IMR-90 (cell line): ENCODE data around the gene CRB1. TPM values are rescaled to one million over a fixed set of nuclear protein-coding genes. Genes with fewer than 3 reads are reported as not detected.
A peak's percentile ranks its signal among the peaks of the same experiment; 100 is the strongest.

Source experiments
- ATAC-seq: fragments of 200-7000 bp; cut with Tn5 transposase; 2 replicates; pipeline ENCODE4 v1.9.1; 2020; ENCODE audit warnings: low read depth, mild to moderate bottlenecking, moderate library complexity
- BruUV-seq: library from RNA; stranded (reverse); fragments of 400-500 nt; replicated peaks from 2 replicates; lab custom pipeline; 2021; lab: Mats Ljungman, UMichigan
- CTCF ChIA-PET: fragments of 300-600 bp; formaldehyde crosslinking; extraction: SDS; loops from one replicate; lab custom pipeline; 2021; ENCODE audit warnings: antibody characterized with exemption; lab: Yijun Ruan, JAX
- POLR2A ChIA-PET: fragments of 300-600 bp; sonication (Branson Sonifier 250); formaldehyde crosslinking; loops from one replicate; lab custom pipeline; 2022; ENCODE audit warnings: antibody characterized with exemption; ENCODE audit not compliant: unreplicated experiment; lab: Charles Lee
- DNase-seq: peaks from one replicate; pipeline ENCODE4 v3.0.0; 2013
- H2AFZ ChIP-seq: replicated peaks from 2 replicates; pipeline ENCODE3; 2013; ENCODE audit warnings: low read length, mild to moderate bottlenecking; ENCODE audit not compliant: poor library complexity
- H2AK5ac ChIP-seq: 2 replicates; pipeline ENCODE4 v1.6.1; 2013; ENCODE audit warnings: low read depth, low read length, inconsistent platforms
- H2AK9ac ChIP-seq: replicated peaks from 2 replicates; pipeline ENCODE3; 2013; ENCODE audit warnings: mild to moderate bottlenecking, low read depth, low read length, moderate library complexity; ENCODE audit not compliant: poor library complexity
- H2BK120ac ChIP-seq: 2 replicates; pipeline ENCODE4 v1.6.1; 2013; ENCODE audit warnings: low read depth, low read length, inconsistent platforms
- H2BK15ac ChIP-seq: 3 replicates; pipeline ENCODE4 v1.6.1; 2013; ENCODE audit warnings: low read depth, low read length, inconsistent platforms
- H2BK20ac ChIP-seq: 2 replicates; pipeline ENCODE4 v1.6.1; 2013; ENCODE audit warnings: low read depth, mild to moderate bottlenecking, inconsistent platforms, low read length, moderate library complexity
- H2BK5ac ChIP-seq: 2 replicates; pipeline ENCODE4 v1.6.1; 2013; ENCODE audit warnings: mild to moderate bottlenecking, low read depth, low read length, inconsistent platforms; ENCODE audit not compliant: poor library complexity, severe bottlenecking
- H3K14ac ChIP-seq: replicated peaks from 2 replicates; pipeline ENCODE4 v1.6.1; 2013; ENCODE audit warnings: low read depth, low read length, inconsistent platforms
- H3K18ac ChIP-seq: 2 replicates; pipeline ENCODE4 v1.6.1; 2013; ENCODE audit warnings: low read depth, low read length, control low read depth
- H3K23ac ChIP-seq: 2 replicates; pipeline ENCODE4 v1.6.1; 2013; ENCODE audit warnings: low read depth, low read length, inconsistent platforms
- H3K27ac ChIP-seq: 2 replicates; pipeline ENCODE4 v1.5.1; 2013; ENCODE audit warnings: mild to moderate bottlenecking, control low read depth, low read length; ENCODE audit not compliant: insufficient read depth
- H3K27me3 ChIP-seq: 2 replicates; pipeline ENCODE4 v1.6.1; 2013; ENCODE audit warnings: low read length; ENCODE audit not compliant: control insufficient read depth, insufficient read depth
- H3K36me3 ChIP-seq: 2 replicates; pipeline ENCODE4 v1.6.1; 2013; ENCODE audit warnings: low read length, mixed read lengths; ENCODE audit not compliant: control insufficient read depth, insufficient read depth
- H3K4ac ChIP-seq: 2 replicates; pipeline ENCODE4 v1.6.1; 2013; ENCODE audit warnings: low read depth, low read length, inconsistent platforms
- H3K4me1 ChIP-seq: 2 replicates; pipeline ENCODE4 v1.6.1; 2013; ENCODE audit warnings: low read length, mixed read lengths; ENCODE audit not compliant: control insufficient read depth, insufficient read depth
- H3K4me2 ChIP-seq: 2 replicates; pipeline ENCODE4 v1.6.1; 2013; ENCODE audit warnings: low read depth, mild to moderate bottlenecking, control low read depth, low read length, moderate library complexity
- H3K4me3 ChIP-seq: 2 replicates; pipeline ENCODE4 v1.5.1; 2013; ENCODE audit warnings: low read depth, mild to moderate bottlenecking, control low read depth, low read length, moderate library complexity; ENCODE audit not compliant: insufficient read depth
- H3K56ac ChIP-seq: 2 replicates; pipeline ENCODE4 v1.6.1; 2013; ENCODE audit warnings: low read length, inconsistent platforms; ENCODE audit not compliant: insufficient read depth; ENCODE audit errors: extremely low read depth
- H3K79me1 ChIP-seq, 2 experiments: 2 replicates each; pipeline ENCODE4 v1.6.1; 2013; ENCODE audit warnings: low read length in 2 of 2, inconsistent platforms in 1 of 2, low read depth in 1 of 2
- H3K9ac ChIP-seq: 2 replicates; pipeline ENCODE4 v1.6.1; 2013; ENCODE audit warnings: low read depth, low read length, control low read depth
- H3K9me1 ChIP-seq: 2 replicates; pipeline ENCODE4 v1.6.1; 2013; ENCODE audit warnings: low read length, inconsistent platforms; ENCODE audit not compliant: insufficient read depth
- H3K9me3 ChIP-seq: 2 replicates; pipeline ENCODE4 v1.6.1; 2013; ENCODE audit warnings: low read length; ENCODE audit not compliant: control insufficient read depth, insufficient read depth
- H4K20me1 ChIP-seq: 2 replicates; pipeline ENCODE4 v1.6.1; 2013; ENCODE audit warnings: low read length, inconsistent platforms; ENCODE audit not compliant: insufficient read depth
- H4K5ac ChIP-seq: 2 replicates; pipeline ENCODE4 v1.6.1; 2013; ENCODE audit warnings: mild to moderate bottlenecking, low read depth, low read length, control low read depth
- H4K8ac ChIP-seq, 2 experiments: 2 replicates each; pipeline ENCODE4 v1.6.1; 2013; ENCODE audit warnings: low read depth in 2 of 2, low read length in 2 of 2, control low read depth in 1 of 2, inconsistent platforms in 1 of 2
- H4K91ac ChIP-seq: 2 replicates; pipeline ENCODE4 v1.6.1; 2013; ENCODE audit warnings: low read depth, low read length, inconsistent platforms; ENCODE audit not compliant: insufficient read depth
- BHLHE40 ChIP-seq: fragments of 150-350 bp; IDR thresholded peaks from 2 replicates; pipeline ENCODE4 v1.6.1; 2016; ENCODE audit warnings: mild to moderate bottlenecking, low read depth, low read length
- CEBPB ChIP-seq: IDR thresholded peaks from 2 replicates; pipeline ENCODE4 v1.6.1; 2012; ENCODE audit warnings: low read depth, low read length, improper control_type of control experiment
- ELK1 ChIP-seq: fragments of 150-350 bp; IDR thresholded peaks from 2 replicates; pipeline ENCODE4 v1.6.1; 2016; ENCODE audit warnings: low read depth, mild to moderate bottlenecking, low read length, moderate library complexity, borderline replicate concordance
- FOS ChIP-seq: fragments of 150-350 bp; IDR thresholded peaks from 2 replicates; pipeline ENCODE4 v1.6.1; 2016; ENCODE audit warnings: low read depth, low read length
- MAFK ChIP-seq: IDR thresholded peaks from 2 replicates; pipeline ENCODE4 v1.6.1; 2012; ENCODE audit warnings: low read depth, low read length, improper control_type of control experiment
- MAZ ChIP-seq: IDR thresholded peaks from 2 replicates; pipeline ENCODE4 v1.6.1; 2012; ENCODE audit warnings: low read depth, mild to moderate bottlenecking, low read length, improper control_type of control experiment, moderate library complexity, borderline replicate concordance
- MXI1 ChIP-seq: IDR thresholded peaks from 2 replicates; pipeline ENCODE4 v1.6.1; 2012; ENCODE audit warnings: low read depth, mild to moderate bottlenecking, low read length, moderate library complexity, borderline replicate concordance
- NFE2L2 ChIP-seq: fragments of 150-350 bp; IDR thresholded peaks from 2 replicates; pipeline ENCODE4 v1.6.1; 2016; ENCODE audit warnings: low read depth, mild to moderate bottlenecking, low read length
- POLR2A ChIP-seq: IDR thresholded peaks from 2 replicates; pipeline ENCODE4 v1.6.1; 2012; ENCODE audit warnings: mild to moderate bottlenecking, low read depth, low read length
- RAD21 ChIP-seq: IDR thresholded peaks from 2 replicates; pipeline ENCODE4 v1.6.1; 2012; ENCODE audit warnings: low read length, improper control_type of control experiment
- RCOR1 ChIP-seq: IDR thresholded peaks from 2 replicates; pipeline ENCODE4 v1.6.1; 2012; ENCODE audit warnings: mild to moderate bottlenecking, low read length, improper control_type of control experiment; ENCODE audit not compliant: insufficient replicate concordance
- RFX5 ChIP-seq: IDR thresholded peaks from 2 replicates; pipeline ENCODE4 v1.8.0; 2012; ENCODE audit warnings: low read depth, mild to moderate bottlenecking, low read length, moderate library complexity
- SMC3 ChIP-seq: fragments of 150-350 bp; IDR thresholded peaks from 2 replicates; pipeline ENCODE4 v1.6.1; 2016; ENCODE audit warnings: low read depth, mild to moderate bottlenecking, antibody characterized with exemption, low read length, moderate library complexity
- WGBS, 2 experiments: methylation state at CpG; one replicate each; pipeline versions ENCODE4 v1.1.5 to v1.1.7; 2013; ENCODE audit warnings: missing lambda C conversion rate in 2 of 2; ENCODE audit not compliant: insufficient read length in 1 of 2; ENCODE audit errors: extremely low coverage in 2 of 2; 5-methylcytosine and 5-hydroxymethylcytosine counted together
- dilution Hi-C: fragments of 300-500 bp; cut with HindIII; formaldehyde crosslinking; loops from one replicate; pipeline ENCODE4 v1.14.3; 2018; ENCODE audit warnings: low sequenced_read_pairs; ENCODE audit not compliant: unreplicated experiment
- in situ Hi-C: fragments of 300-500 bp; cut with MboI; formaldehyde crosslinking; loops from 3 replicates; pipeline ENCODE4 v1.14.3; 2019; ENCODE audit warnings: low sequenced_read_pairs, inconsistent platforms, mixed read lengths
- intact Hi-C: fragments of 100-400 bp; cut with micrococcal nuclease; formaldehyde crosslinking; loops from 2 replicates; pipeline ENCODE4 v1.10.0; 2022
- polyA plus RNA-seq, 3 experiments: library from polyadenylated mRNA; depleted of rRNA; stranded (reverse); fragments of >200 nt; gene quantifications; 2 replicates each; pipeline ENCODE4 v1.2.3, GENCODE V29; 2012; ENCODE audit warnings: low replicate concordance in 1 of 3
- total RNA-seq: library from RNA; depleted of rRNA; stranded (reverse); fragments of >200 nt; gene quantifications from 2 replicates; pipeline ENCODE4 v1.2.3, GENCODE V29; 2012
- TF ChIP-seq, protein P1 (sequence below): fragments of 150-350 bp; IDR thresholded peaks from 2 replicates; pipeline ENCODE4 v1.6.1; 2017; ENCODE audit warnings: mild to moderate bottlenecking, antibody characterized with exemption, low read length, low read depth
- TF ChIP-seq, protein P2 (sequence below): conservative IDR thresholded peaks from 2 replicates; pipeline ENCODE4 v1.5.1; 2012; ENCODE audit warnings: mild to moderate bottlenecking, low read depth, low read length, improper control_type of control experiment

The CRB1 gene
- total and polyA plus RNA-seq, 2 of the 4 experiments (the other 2 are of a cell fraction) = not detected

GRCh38 chr1:197356723-197357533 lies 88.9 kb downstream of the CRB1 start:
- peak; percentile 83 for ATAC-seq
- POLR2A ChIA-PET = no interaction called here
- no peak for TF ChIP-seq RCOR1
- TF ChIP-seq MAZ = no peak
- peak; percentile 69 for TF ChIP-seq SMC3
- TF ChIP-seq, protein P1, sequence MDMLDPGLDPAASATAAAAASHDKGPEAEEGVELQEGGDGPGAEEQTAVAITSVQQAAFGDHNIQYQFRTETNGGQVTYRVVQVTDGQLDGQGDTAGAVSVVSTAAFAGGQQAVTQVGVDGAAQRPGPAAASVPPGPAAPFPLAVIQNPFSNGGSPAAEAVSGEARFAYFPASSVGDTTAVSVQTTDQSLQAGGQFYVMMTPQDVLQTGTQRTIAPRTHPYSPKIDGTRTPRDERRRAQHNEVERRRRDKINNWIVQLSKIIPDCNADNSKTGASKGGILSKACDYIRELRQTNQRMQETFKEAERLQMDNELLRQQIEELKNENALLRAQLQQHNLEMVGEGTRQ = no peak
- TF ChIP-seq NFE2L2 = no peak
- TF ChIP-seq POLR2A = no peak
- TF ChIP-seq RFX5 = no peak
- TF ChIP-seq RAD21 = peak; percentile 79
- TF ChIP-seq FOS = no peak
- TF ChIP-seq ELK1 = no peak
- TF ChIP-seq, protein P2, sequence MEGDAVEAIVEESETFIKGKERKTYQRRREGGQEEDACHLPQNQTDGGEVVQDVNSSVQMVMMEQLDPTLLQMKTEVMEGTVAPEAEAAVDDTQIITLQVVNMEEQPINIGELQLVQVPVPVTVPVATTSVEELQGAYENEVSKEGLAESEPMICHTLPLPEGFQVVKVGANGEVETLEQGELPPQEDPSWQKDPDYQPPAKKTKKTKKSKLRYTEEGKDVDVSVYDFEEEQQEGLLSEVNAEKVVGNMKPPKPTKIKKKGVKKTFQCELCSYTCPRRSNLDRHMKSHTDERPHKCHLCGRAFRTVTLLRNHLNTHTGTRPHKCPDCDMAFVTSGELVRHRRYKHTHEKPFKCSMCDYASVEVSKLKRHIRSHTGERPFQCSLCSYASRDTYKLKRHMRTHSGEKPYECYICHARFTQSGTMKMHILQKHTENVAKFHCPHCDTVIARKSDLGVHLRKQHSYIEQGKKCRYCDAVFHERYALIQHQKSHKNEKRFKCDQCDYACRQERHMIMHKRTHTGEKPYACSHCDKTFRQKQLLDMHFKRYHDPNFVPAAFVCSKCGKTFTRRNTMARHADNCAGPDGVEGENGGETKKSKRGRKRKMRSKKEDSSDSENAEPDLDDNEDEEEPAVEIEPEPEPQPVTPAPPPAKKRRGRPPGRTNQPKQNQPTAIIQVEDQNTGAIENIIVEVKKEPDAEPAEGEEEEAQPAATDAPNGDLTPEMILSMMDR = peak; percentile 70
- TF ChIP-seq BHLHE40 = no peak
- no peak for TF ChIP-seq MAFK
- TF ChIP-seq MXI1 = no peak
- no peak for TF ChIP-seq CEBPB

More at GRCh38 chr1:197356723-197357533, 88.9 kb downstream of the CRB1 start:
- H2BK20ac ChIP-seq = no peak overlapping the region
- H4K5ac ChIP-seq = no peak overlapping the region
- dilution Hi-C loops = no loop called here
- no peaks in the 10 kb centered on the region for H3K79me1 ChIP-seq
- H3K4me3 ChIP-seq = no peak overlapping the region
- H2AFZ ChIP-seq = peak overlapping the region; percentile 68
- no peak overlapping the region for H2AK5ac ChIP-seq
- no peak overlapping the region for H4K8ac ChIP-seq
- H3K27ac ChIP-seq = no peak overlapping the region
- H3K4me2 ChIP-seq = no peak overlapping the region
- H3K36me3 ChIP-seq = no peaks in the 10 kb centered on the region
- in situ Hi-C loops = no loop called here
- no peak overlapping the region for H3K9ac ChIP-seq
- H3K14ac ChIP-seq = no peak overlapping the region
- H3K27me3 ChIP-seq = no peaks in the 10 kb centered on the region
- H4K20me1 ChIP-seq = no peaks in the 10 kb centered on the region
- CTCF ChIA-PET = interaction anchor here (0.8 to 1.8 kb wide), 8 partner anchors 8 to 177 kb away, joined by 3 to 9 read pairs (median 4); no protein-coding TSS in a partner anchor
- H3K4me1 ChIP-seq = no peaks in the 10 kb centered on the region
- no peak overlapping the region for H4K91ac ChIP-seq
- BruUV-seq = no TSS peak
- H3K9me3 ChIP-seq = no peaks in the 10 kb centered on the region
- H3K9me1 ChIP-seq = no peaks in the 10 kb centered on the region
- H2AK9ac ChIP-seq = peak overlapping the region; percentile 23
- WGBS, 2 experiments = no CpG with 5 or more reads among the region's 5 CpGs
- no peak overlapping the region for H3K23ac ChIP-seq
- no peak overlapping the region for H2BK120ac ChIP-seq
- DNase-seq = peak; percentile 58
- H2BK5ac ChIP-seq = no peak overlapping the region
- H3K56ac ChIP-seq = no peak overlapping the region
- intact Hi-C loops = loop anchor here (1.0 to 5.0 kb wide), 4 partner anchors 28 to 615 kb away; no protein-coding TSS in a partner anchor
- H2BK15ac ChIP-seq = no peak overlapping the region
- no peak overlapping the region for H3K4ac ChIP-seq
- H3K18ac ChIP-seq = no peak overlapping the region
